Stimulated activated CD4-positive, alpha-beta T cell treated with anti-CD3 and anti-CD28 coated beads, Interleukin-1b, Interleukin-23, amount 100 ng/mL, for 48 hours (primary cell): ENCODE measurements around the gene PCYT1A.
"Not testable (repeated sequence)": the region's sequence is repeated elsewhere in the genome, so short reads cannot be mapped to it uniquely, and the experiment has no call there.

Experiments used
- DNase-seq: peaks from one replicate; pipeline ENCODE4 v3.0.0-alpha.2; 2020

The PCYT1A gene

GRCh38 chr3:196189566-196190347 lies 97.8 kb downstream of the PCYT1A start:
- DNase-seq, result no peak

- DNase-seq, result no peak
Observed at GRCh38 chr3:196186651-196187573, 100.6 kb downstream of the PCYT1A start.

GRCh38 chr3:196184881-196185280 lies 102.6 kb downstream of the PCYT1A start:
- no peak for DNase-seq

GRCh38 chr3:196184169-196184432 lies 103.4 kb downstream of the PCYT1A start:
- DNase-seq, result not testable (repeated sequence)

- DNase-seq, result no peak
Observed at GRCh38 chr3:196181127-196181546, 106.4 kb downstream of the PCYT1A start.

GRCh38 chr3:196180346-196180745 lies 107.2 kb downstream of the PCYT1A start:
- no peak for DNase-seq
